PFSK-1 (cell line): ENCODE results near the gene LRFN2.

Experiments used
- POLR2AphosphoS5 ChIP-seq: IDR thresholded peaks from 2 replicates; pipeline ENCODE4 v1.6.1; 2012; ENCODE audit warnings: low read depth, mild to moderate bottlenecking, control low read depth, low read length, moderate library complexity
- SIN3A ChIP-seq: IDR thresholded peaks from 2 replicates; pipeline ENCODE4 v1.6.1; 2012; ENCODE audit warnings: mild to moderate bottlenecking, low read length, moderate library complexity, borderline replicate concordance; ENCODE audit not compliant: insufficient read depth
- TAF1 ChIP-seq: IDR thresholded peaks from 2 replicates; pipeline ENCODE4 v1.6.1; 2012; ENCODE audit warnings: low read length, control low read depth, borderline replicate concordance; ENCODE audit not compliant: insufficient read depth
- TF ChIP-seq, protein P1 (sequence below), 2 experiments: IDR thresholded peaks; 2 replicates each; pipeline versions ENCODE4 v1.6.1 to v1.8.0; 2011 to 2012; ENCODE audit warnings: low read depth in 2 of 2, low read length in 2 of 2, control low read depth in 1 of 2, inconsistent platforms in 1 of 2, mild to moderate bottlenecking in 1 of 2, moderate library complexity in 1 of 2; ENCODE audit not compliant: insufficient read depth in 1 of 2

- TF ChIP-seq SIN3A (no peak), POLR2AphosphoS5 (no peak), TAF1 (no peak)
- TF ChIP-seq, protein P1, sequence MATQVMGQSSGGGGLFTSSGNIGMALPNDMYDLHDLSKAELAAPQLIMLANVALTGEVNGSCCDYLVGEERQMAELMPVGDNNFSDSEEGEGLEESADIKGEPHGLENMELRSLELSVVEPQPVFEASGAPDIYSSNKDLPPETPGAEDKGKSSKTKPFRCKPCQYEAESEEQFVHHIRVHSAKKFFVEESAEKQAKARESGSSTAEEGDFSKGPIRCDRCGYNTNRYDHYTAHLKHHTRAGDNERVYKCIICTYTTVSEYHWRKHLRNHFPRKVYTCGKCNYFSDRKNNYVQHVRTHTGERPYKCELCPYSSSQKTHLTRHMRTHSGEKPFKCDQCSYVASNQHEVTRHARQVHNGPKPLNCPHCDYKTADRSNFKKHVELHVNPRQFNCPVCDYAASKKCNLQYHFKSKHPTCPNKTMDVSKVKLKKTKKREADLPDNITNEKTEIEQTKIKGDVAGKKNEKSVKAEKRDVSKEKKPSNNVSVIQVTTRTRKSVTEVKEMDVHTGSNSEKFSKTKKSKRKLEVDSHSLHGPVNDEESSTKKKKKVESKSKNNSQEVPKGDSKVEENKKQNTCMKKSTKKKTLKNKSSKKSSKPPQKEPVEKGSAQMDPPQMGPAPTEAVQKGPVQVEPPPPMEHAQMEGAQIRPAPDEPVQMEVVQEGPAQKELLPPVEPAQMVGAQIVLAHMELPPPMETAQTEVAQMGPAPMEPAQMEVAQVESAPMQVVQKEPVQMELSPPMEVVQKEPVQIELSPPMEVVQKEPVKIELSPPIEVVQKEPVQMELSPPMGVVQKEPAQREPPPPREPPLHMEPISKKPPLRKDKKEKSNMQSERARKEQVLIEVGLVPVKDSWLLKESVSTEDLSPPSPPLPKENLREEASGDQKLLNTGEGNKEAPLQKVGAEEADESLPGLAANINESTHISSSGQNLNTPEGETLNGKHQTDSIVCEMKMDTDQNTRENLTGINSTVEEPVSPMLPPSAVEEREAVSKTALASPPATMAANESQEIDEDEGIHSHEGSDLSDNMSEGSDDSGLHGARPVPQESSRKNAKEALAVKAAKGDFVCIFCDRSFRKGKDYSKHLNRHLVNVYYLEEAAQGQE (IDR thresholded peaks at IDR 0.05; ENCODE audit: insufficient read depth in 1 of 2, low read depth in 2 of 2, low read length in 2 of 2): no peak
Observed at GRCh38 chr6:40532349-40533000, 54.7 kb downstream of the LRFN2 start.
